Activated B cell treated with CpG ODN at 0.5 μM for 24 hours (primary cell): ENCODE results near the gene CYP2C19. TPM values are rescaled to one million over a fixed set of nuclear protein-coding genes. Genes with fewer than 3 reads are reported as not detected.

Experiments
- ATAC-seq: fragments of 200-7000 bp; cut with Tn5 transposase; one replicate; pipeline ENCODE4 v1.10.0; 2021; ENCODE audit warnings: low read depth, mild to moderate bottlenecking, moderate library complexity
- CTCF ChIA-PET: fragments of 350-600 bp; sonication (Branson Sonifier 250); formaldehyde crosslinking; loops from one replicate; lab custom pipeline; 2021; ENCODE audit warnings: antibody characterized with exemption; lab: Charles Lee
- POLR2A ChIA-PET: fragments of 350-600 bp; sonication (Branson Sonifier 250); formaldehyde crosslinking; loops from one replicate; lab custom pipeline; 2021; ENCODE audit warnings: antibody characterized with exemption; lab: Charles Lee
- DNase-seq: peaks from one replicate; pipeline ENCODE4 v3.0.0; 2022
- H3K27ac Mint-ChIP-seq: one replicate; pipeline ENCODE4 v1.8.0; 2020; ENCODE audit warnings: mixed read lengths
- H3K27me3 Mint-ChIP-seq: one replicate; pipeline ENCODE4 v1.8.0; 2021; ENCODE audit warnings: mixed read lengths
- H3K36me3 Mint-ChIP-seq: one replicate; pipeline ENCODE4 v1.8.0; 2021; ENCODE audit warnings: low read depth, mixed read lengths
- H3K4me1 Mint-ChIP-seq: one replicate; pipeline ENCODE4 v1.8.0; 2021; ENCODE audit warnings: mixed read lengths
- H3K4me3 Mint-ChIP-seq: one replicate; pipeline ENCODE4 v1.8.0; 2020; ENCODE audit warnings: mild to moderate bottlenecking, mixed read lengths
- H3K9me3 Mint-ChIP-seq: one replicate; pipeline ENCODE4 v1.8.0; 2020; ENCODE audit warnings: mixed read lengths
- intact Hi-C: fragments of 100-400 bp; cut with micrococcal nuclease; formaldehyde crosslinking; loops from one replicate; pipeline ENCODE4 v1.15.1; 2024
- total RNA-seq: library from RNA; stranded (reverse); gene quantifications from 2 replicates; pipeline ENCODE4 v1.2.3, GENCODE V29; 2022
- TF ChIP-seq, protein P1 (sequence below): fragments of 200-600 bp; IDR thresholded peaks from one replicate; pipeline ENCODE4 v1.8.0; 2022; ENCODE audit warnings: antibody characterized with exemption, mild to moderate bottlenecking

The CYP2C19 gene
- total RNA-seq, 1 donor from 2014 or later, result not detected

DNA sequence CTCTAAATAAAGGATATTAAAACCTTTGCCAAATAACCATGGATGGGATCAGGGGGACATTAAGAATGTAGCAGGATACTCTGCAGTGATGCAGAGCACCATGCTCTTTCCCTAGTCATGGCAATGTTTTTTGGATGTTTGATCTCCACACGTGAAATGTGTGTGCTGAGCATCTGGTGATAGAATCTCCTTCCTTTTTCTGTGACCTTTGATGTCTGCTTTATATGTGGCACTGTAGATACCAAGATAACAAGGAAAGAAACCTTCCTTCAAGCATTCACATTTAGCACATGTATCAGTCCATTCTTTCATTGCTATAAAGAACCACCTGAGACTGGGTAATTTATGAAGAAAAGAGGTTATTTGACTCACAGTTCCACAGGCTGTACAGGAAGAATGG is 88.3 kb downstream of the CYP2C19 start:
- intact Hi-C loops, result no loop called here
- POLR2A ChIA-PET, result no interaction called here
- no peaks in the 10 kb centered on the region for H3K4me1 Mint-ChIP-seq
- H3K27me3 Mint-ChIP-seq, result no peaks in the 10 kb centered on the region
- H3K4me3 Mint-ChIP-seq, result no peak overlapping the region
- no peak overlapping the region for H3K27ac Mint-ChIP-seq
- TF ChIP-seq, protein P1, sequence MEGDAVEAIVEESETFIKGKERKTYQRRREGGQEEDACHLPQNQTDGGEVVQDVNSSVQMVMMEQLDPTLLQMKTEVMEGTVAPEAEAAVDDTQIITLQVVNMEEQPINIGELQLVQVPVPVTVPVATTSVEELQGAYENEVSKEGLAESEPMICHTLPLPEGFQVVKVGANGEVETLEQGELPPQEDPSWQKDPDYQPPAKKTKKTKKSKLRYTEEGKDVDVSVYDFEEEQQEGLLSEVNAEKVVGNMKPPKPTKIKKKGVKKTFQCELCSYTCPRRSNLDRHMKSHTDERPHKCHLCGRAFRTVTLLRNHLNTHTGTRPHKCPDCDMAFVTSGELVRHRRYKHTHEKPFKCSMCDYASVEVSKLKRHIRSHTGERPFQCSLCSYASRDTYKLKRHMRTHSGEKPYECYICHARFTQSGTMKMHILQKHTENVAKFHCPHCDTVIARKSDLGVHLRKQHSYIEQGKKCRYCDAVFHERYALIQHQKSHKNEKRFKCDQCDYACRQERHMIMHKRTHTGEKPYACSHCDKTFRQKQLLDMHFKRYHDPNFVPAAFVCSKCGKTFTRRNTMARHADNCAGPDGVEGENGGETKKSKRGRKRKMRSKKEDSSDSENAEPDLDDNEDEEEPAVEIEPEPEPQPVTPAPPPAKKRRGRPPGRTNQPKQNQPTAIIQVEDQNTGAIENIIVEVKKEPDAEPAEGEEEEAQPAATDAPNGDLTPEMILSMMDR, result no peak
- ATAC-seq, result no peak
- no peak for DNase-seq
- CTCF ChIA-PET, result no interaction called here
- no peaks in the 10 kb centered on the region for H3K9me3 Mint-ChIP-seq
- no peaks in the 10 kb centered on the region for H3K36me3 Mint-ChIP-seq

DNA sequence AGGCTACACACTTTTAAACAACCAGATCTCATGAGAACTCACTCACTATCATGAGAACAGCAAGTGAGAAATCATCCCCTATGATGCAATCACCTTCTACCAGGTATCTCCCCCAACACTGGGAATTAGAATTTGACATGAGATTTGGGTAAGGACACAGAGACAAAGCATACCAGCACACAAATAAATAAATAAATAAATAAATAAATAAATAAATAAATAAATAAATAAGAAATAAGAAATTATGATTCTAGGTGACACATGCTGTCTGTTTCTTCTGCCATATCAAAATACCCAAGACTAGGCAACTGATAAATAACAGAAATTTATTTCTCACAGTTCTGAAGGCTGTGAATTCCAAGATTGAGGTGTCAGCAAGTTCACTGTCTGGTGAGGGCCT is 88.8 kb downstream of the CYP2C19 start:
- H3K4me3 Mint-ChIP-seq, result no peak overlapping the region
- H3K27ac Mint-ChIP-seq, result no peak overlapping the region
- H3K9me3 Mint-ChIP-seq, result no peaks in the 10 kb centered on the region
- TF ChIP-seq, protein P1, result no peak
- no peaks in the 10 kb centered on the region for H3K27me3 Mint-ChIP-seq
- intact Hi-C loops, result no loop called here
- no peaks in the 10 kb centered on the region for H3K36me3 Mint-ChIP-seq
- ChIA-PET POLR2A (no interaction called here), CTCF (no interaction called here)
- no peaks in the 10 kb centered on the region for H3K4me1 Mint-ChIP-seq
- DNase-seq (no peak), ATAC-seq (no peak)

DNA sequence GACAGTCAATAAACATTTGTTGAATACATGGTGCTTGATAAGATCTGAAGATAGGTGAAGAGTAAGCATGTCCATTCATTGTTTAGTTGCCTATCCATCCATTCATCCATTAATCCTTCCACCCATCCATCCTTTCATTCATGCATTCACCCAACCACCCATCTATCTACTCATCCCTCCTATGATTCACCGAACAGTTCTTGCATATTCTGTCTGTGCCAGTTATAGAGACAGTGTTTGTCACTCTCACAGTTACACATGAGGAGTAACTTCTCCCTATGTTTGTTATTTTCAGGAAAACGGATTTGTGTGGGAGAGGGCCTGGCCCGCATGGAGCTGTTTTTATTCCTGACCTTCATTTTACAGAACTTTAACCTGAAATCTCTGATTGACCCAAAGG is 90.0 kb downstream of the CYP2C19 start:
- intact Hi-C loops, result no loop called here
- TF ChIP-seq, protein P1, result no peak
- no peaks in the 10 kb centered on the region for H3K4me1 Mint-ChIP-seq
- H3K27ac Mint-ChIP-seq, result no peak overlapping the region
- H3K4me3 Mint-ChIP-seq, result no peak overlapping the region
- ChIA-PET POLR2A (no interaction called here), CTCF (no interaction called here)
- ATAC-seq (no peak), DNase-seq (no peak)
- no peaks in the 10 kb centered on the region for H3K9me3 Mint-ChIP-seq
- H3K27me3 Mint-ChIP-seq, result no peaks in the 10 kb centered on the region
- H3K36me3 Mint-ChIP-seq, result no peaks in the 10 kb centered on the region

DNA sequence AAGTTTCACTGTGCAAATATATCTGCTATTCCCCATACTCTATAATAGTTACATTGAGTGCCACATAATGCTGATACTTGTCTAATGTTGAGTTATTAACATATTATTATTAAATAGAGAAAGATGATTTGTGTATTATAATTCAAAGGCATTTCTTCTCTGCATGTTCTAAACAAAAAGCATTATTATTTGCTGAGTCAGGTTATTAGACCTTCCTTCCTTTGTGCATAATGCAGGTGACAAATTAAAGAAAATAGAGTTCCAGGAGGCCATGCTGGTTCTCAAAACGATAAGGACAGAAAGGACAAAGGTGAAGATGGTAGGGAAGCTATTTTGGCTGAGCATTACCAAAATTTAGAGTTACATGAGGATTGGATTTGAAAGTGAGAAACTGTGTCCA is 90.6 kb downstream of the CYP2C19 start:
- Mint-ChIP-seq H3K27ac (no peak overlapping the region), H3K9me3 (no peaks in the 10 kb centered on the region), H3K4me3 (no peak overlapping the region), H3K27me3 (no peaks in the 10 kb centered on the region), H3K36me3 (no peaks in the 10 kb centered on the region), H3K4me1 (no peaks in the 10 kb centered on the region)
- ChIA-PET POLR2A (no interaction called here), CTCF (no interaction called here)
- intact Hi-C loops, result no loop called here
- DNase-seq (no peak), ATAC-seq (no peak)
- TF ChIP-seq, protein P1, result no peak

DNA sequence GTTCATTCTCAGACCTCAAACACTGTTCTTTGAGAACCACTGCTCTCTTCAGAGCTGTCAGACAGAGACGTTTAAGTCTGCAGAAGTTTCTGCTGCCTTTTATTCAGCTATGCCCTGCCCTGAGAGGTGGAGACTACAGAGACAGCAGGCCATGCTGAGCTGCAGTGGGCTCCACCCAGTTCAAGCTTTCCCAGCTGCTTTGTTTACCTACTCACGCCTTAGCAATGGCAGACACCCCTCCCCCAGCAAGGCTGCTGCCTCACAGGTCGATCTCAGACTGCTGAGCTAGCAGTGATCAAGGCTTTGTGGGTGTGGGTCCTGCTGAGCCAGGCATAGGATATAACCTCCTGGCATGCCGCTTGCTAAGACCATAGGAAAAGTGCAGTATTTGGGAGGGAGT is 95.5 kb downstream of the CYP2C19 start:
- no peak for DNase-seq
- no peaks in the 10 kb centered on the region for H3K4me1 Mint-ChIP-seq
- ATAC-seq, result no peak
- H3K9me3 Mint-ChIP-seq, result peaks cover 5% of the 10 kb centered on the region
- no peaks in the 10 kb centered on the region for H3K36me3 Mint-ChIP-seq
- H3K27me3 Mint-ChIP-seq, result no peaks in the 10 kb centered on the region
- CTCF ChIA-PET, result no interaction called here
- POLR2A ChIA-PET, result no interaction called here
- H3K4me3 Mint-ChIP-seq, result no peak overlapping the region
- H3K27ac Mint-ChIP-seq, result no peak overlapping the region
- TF ChIP-seq, protein P1, result no peak
- intact Hi-C loops, result no loop called here
